Endothelial cell (in vitro differentiated cells): ENCODE results near the gene TRHDE. TPM values are rescaled to one million over a fixed set of nuclear protein-coding genes. Genes with fewer than 3 reads are reported as not detected.

ENCODE experiments used
- DNase-seq: peaks from one replicate; pipeline ENCODE4 v3.0.0; 2021; ENCODE audit warnings: low spot score
- H3K27ac Mint-ChIP-seq: one replicate; pipeline ENCODE4 v1.8.0; 2021; ENCODE audit warnings: mixed read lengths, inconsistent platforms; ENCODE audit not compliant: unreplicated experiment
- H3K27me3 Mint-ChIP-seq: one replicate; pipeline ENCODE4 v1.8.0; 2021; ENCODE audit warnings: mild to moderate bottlenecking, moderate library complexity, mixed read lengths, inconsistent platforms; ENCODE audit not compliant: unreplicated experiment
- H3K36me3 Mint-ChIP-seq: one replicate; pipeline ENCODE4 v1.8.0; 2021; ENCODE audit warnings: mild to moderate bottlenecking, low read depth, mixed read lengths, inconsistent platforms; ENCODE audit not compliant: unreplicated experiment
- H3K4me1 Mint-ChIP-seq: one replicate; pipeline ENCODE4 v1.8.0; 2021; ENCODE audit warnings: mild to moderate bottlenecking, mixed read lengths, inconsistent platforms; ENCODE audit not compliant: unreplicated experiment
- H3K4me3 Mint-ChIP-seq: one replicate; pipeline ENCODE4 v1.8.0; 2021; ENCODE audit warnings: mild to moderate bottlenecking, mixed read lengths, inconsistent platforms; ENCODE audit not compliant: unreplicated experiment
- H3K9me3 Mint-ChIP-seq: one replicate; pipeline ENCODE4 v1.8.0; 2021; ENCODE audit warnings: mixed read lengths, inconsistent platforms; ENCODE audit not compliant: unreplicated experiment
- total RNA-seq: library from RNA; stranded (reverse); fragmentation: NEBNext Ultra II Directional; extraction: Animal tissue kit (Norgen Biotek cat#: 25700); gene quantifications from one replicate; pipeline ENCODE4 v1.2.1, GENCODE V29; 2021; ENCODE audit not compliant: unreplicated experiment
- TF ChIP-seq, protein P1 (sequence below): fragments of 200-600 bp; sonication (generic); IDR thresholded peaks from one replicate; pipeline ENCODE4 v1.5.0; 2021; ENCODE audit warnings: antibody characterized with exemption; ENCODE audit not compliant: unreplicated experiment

TRHDE gene
- total RNA-seq, 1 donor from 2014 or later = 0.54 TPM

DNA sequence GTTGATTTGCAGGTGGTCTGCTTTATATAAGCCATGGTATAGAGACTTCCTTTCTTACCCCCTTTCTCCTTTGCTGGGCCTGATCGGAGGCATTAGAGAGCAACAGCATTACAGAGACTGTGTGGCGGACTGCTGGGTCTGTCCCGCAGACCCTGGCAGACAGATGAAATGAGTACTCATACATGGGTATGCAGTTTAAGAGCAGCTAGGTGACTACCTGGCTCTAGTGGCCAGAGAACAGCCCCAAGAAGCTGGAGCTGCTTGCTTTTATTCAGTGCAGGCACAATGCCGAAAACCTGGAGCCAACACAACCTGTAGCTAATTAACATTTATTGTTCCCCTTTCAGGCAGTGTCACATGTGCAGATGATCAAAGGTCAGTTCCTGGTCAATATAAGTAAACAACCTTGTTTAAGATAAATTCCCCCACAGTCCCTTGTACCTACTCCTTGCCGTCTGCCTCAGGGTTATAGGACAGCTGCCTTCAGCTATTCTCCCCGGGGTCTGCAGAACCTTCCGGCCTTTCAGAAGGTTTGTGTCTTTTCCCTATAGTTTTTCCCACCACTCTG lies 160.0 kb downstream of the TRHDE start:
- no peaks in the 10 kb centered on the region for H3K36me3 Mint-ChIP-seq
- no peak overlapping the region for H3K4me3 Mint-ChIP-seq
- H3K27me3 Mint-ChIP-seq = no peaks in the 10 kb centered on the region
- H3K27ac Mint-ChIP-seq = no peak overlapping the region
- no peaks in the 10 kb centered on the region for H3K4me1 Mint-ChIP-seq
- no peak for DNase-seq
- TF ChIP-seq, protein P1, sequence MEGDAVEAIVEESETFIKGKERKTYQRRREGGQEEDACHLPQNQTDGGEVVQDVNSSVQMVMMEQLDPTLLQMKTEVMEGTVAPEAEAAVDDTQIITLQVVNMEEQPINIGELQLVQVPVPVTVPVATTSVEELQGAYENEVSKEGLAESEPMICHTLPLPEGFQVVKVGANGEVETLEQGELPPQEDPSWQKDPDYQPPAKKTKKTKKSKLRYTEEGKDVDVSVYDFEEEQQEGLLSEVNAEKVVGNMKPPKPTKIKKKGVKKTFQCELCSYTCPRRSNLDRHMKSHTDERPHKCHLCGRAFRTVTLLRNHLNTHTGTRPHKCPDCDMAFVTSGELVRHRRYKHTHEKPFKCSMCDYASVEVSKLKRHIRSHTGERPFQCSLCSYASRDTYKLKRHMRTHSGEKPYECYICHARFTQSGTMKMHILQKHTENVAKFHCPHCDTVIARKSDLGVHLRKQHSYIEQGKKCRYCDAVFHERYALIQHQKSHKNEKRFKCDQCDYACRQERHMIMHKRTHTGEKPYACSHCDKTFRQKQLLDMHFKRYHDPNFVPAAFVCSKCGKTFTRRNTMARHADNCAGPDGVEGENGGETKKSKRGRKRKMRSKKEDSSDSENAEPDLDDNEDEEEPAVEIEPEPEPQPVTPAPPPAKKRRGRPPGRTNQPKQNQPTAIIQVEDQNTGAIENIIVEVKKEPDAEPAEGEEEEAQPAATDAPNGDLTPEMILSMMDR = no peak
- H3K9me3 Mint-ChIP-seq = no peaks in the 10 kb centered on the region

DNA sequence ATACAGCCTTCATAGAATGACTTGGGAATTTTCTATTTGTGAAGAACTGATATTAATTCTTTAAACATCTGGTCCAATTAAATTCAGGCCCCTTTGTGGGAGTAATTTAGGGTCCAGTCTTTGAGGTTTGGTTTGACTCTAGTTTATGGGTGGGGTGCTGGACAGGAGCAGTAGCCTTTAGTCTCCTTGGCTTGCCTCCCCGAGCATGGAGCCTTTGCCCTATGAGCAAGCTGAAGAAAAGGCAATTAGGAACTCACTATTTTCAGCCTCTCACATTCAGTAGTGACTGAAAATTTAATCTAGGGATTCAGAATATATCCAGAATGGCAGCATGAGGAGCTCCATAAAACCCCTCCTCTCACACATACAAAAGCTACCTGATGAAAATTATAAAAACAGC lies 161.1 kb downstream of the TRHDE start:
- TF ChIP-seq, protein P1 = no peak
- no peak for DNase-seq
- H3K4me1 Mint-ChIP-seq = no peaks in the 10 kb centered on the region
- H3K27me3 Mint-ChIP-seq = no peaks in the 10 kb centered on the region
- H3K9me3 Mint-ChIP-seq = no peaks in the 10 kb centered on the region
- no peaks in the 10 kb centered on the region for H3K36me3 Mint-ChIP-seq
- H3K27ac Mint-ChIP-seq = no peak overlapping the region
- H3K4me3 Mint-ChIP-seq = no peak overlapping the region

DNA sequence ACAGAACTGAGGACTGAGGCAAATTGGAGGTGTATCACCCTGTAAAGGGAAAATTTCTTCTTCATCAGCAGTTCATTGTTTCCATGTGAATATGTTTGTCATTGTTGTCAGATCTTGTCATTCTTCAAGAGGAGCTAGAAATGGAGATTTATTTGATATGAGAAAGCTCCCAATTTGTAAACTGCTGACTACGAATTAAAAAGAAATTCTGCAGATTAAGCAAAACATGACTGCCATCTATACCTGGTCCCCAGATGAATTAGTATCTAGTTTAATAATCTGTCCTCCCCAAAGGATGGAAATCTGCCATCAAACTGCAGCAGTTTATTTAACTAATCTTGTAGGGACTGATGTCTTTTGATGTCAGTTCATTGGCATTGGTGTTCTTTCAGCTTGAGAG lies 162.8 kb downstream of the TRHDE start:
- H3K4me3 Mint-ChIP-seq = no peak overlapping the region

DNA sequence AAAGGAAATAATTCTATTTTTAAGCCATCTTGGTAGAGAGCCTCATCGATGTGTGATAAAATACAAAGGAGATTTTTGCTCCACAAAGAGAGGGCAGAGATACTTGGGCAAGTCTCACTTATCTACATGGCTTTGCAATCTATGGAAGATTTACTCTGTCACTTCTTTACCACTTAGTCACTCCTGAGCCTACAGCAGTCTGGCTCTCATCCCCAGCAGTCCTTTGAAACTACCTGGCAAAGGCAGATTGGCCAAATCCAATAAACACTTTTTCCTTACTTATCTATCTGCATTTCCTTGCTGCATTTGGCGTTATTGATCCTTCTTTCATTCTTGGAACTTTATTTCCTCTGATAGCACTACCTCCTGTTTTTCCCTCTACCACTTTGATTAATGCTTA lies 170.0 kb downstream of the TRHDE start:
- Mint-ChIP-seq H3K27me3 (no peaks in the 10 kb centered on the region), H3K36me3 (no peaks in the 10 kb centered on the region), H3K9me3 (no peaks in the 10 kb centered on the region), H3K4me3 (no peak overlapping the region), H3K4me1 (no peaks in the 10 kb centered on the region), H3K27ac (no peak overlapping the region)
- no peak for DNase-seq
- TF ChIP-seq, protein P1 = no peak

More for the DNA sequence above, 162.8 kb downstream of the TRHDE start:
- Mint-ChIP-seq H3K27me3 (no peaks in the 10 kb centered on the region), H3K4me1 (no peaks in the 10 kb centered on the region), H3K9me3 (no peaks in the 10 kb centered on the region), H3K27ac (no peak overlapping the region), H3K36me3 (no peaks in the 10 kb centered on the region)
- TF ChIP-seq, protein P1 = no peak
- no peak for DNase-seq

DNA sequence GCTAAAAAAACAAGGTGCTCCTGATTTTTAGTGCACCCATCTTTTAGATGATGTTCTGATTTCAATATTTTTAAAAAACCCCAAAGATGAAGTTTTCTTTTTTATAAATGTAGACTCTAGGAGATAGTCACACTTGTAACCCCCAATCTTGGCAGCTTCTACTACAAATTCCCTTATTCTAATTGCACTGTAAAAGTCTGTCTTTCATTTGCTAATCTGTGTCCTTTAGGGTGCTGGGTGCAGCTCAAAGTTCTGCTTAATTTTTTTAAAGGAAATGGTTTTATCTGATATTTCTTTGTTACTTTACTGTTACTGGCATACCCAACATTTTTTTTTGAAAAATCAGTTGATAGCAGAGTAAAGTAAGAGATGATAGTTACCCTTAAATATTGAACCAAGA lies 172.0 kb downstream of the TRHDE start:
- Mint-ChIP-seq H3K4me1 (no peaks in the 10 kb centered on the region), H3K9me3 (no peaks in the 10 kb centered on the region), H3K27me3 (no peaks in the 10 kb centered on the region), H3K27ac (no peak overlapping the region), H3K4me3 (no peak overlapping the region), H3K36me3 (no peaks in the 10 kb centered on the region)
- DNase-seq = no peak
- TF ChIP-seq, protein P1 = no peak
